ENCODE measurements around the gene TRPM4. TPM values are rescaled to one million over a fixed set of nuclear protein-coding genes. Genes with fewer than 3 reads are reported as not detected.

Gene TRPM4
- polyA plus RNA-seq, 1 of the 3 experiments (the other 2 are of a cell fraction): 20.6 TPM

- TF ChIP-seq ZBTB33 (IDR thresholded peaks at IDR 0.05; ENCODE audit: borderline replicate concordance, low read depth): no peak
- TF ChIP-seq YY1 (IDR thresholded peaks at IDR 0.05; ENCODE audit: low read depth): no peak
- no peak for TF ChIP-seq ELF1 (IDR thresholded peaks at IDR 0.05)
Observed at GRCh38 chr19:49249933-49250332, 92.3 kb downstream of the TRPM4 start (continued).

- Histone ChIP-seq H3K36me3 (replicated peaks in 1 of 2; ENCODE audit: control insufficient read depth in 1 of 2, insufficient read depth in 2 of 2, low read length in 1 of 2) (peaks cover 0 to 3% of the 10 kb centered on the region in 2 experiments), H3K4me2 (no peak overlapping the region), H2AFZ (ENCODE audit: low read depth) (no peak overlapping the region), H3K4me3 (ENCODE audit: low read depth in 2 of 2, low read length in 1 of 2) (no peak overlapping the region), H3K4me1 (ENCODE audit: control insufficient read depth in 1 of 2, insufficient read depth in 2 of 2, low read depth in 1 of 2, low read length in 1 of 2) (no peaks in the 10 kb centered on the region), H3K9me2 (no peaks in the 10 kb centered on the region), H4K20me1 (ENCODE audit: insufficient read depth) (no peaks in the 10 kb centered on the region), H3K9me3 (no peaks in the 10 kb centered on the region), H3K9ac (no peak overlapping the region), H3K79me2 (ENCODE audit: insufficient read depth) (no peaks in the 10 kb centered on the region), H3K27ac (ENCODE audit: low read depth in 2 of 2, low read length in 1 of 2) (no peak overlapping the region), H3F3A (replicated peaks; ENCODE audit: insufficient read depth) (no peaks in the 10 kb centered on the region), H3K27me3 (ENCODE audit: insufficient read depth) (peaks cover 52% of the 10 kb centered on the region)
- TF ChIP-seq YY1 (IDR thresholded peaks at IDR 0.05; ENCODE audit: low read depth): no peak
- TF ChIP-seq GATA2 (CRISPR knock-in tag; IDR thresholded peaks at IDR 0.05): no peak
- no peak for TF ChIP-seq REST (IDR thresholded peaks at IDR 0.05; ENCODE audit: low read depth, low read length)
- no peak for TF ChIP-seq TEAD4 (IDR thresholded peaks at IDR 0.05; ENCODE audit: borderline replicate concordance, insufficient read depth)
- no peak for TF ChIP-seq EP300 (IDR thresholded peaks at IDR 0.05; ENCODE audit: borderline replicate concordance in 1 of 2, low read depth in 1 of 2, low read length in 1 of 2)
- no peak for TF ChIP-seq NFIC (IDR thresholded peaks at IDR 0.05; ENCODE audit: borderline replicate concordance)
- no peak for TF ChIP-seq FOXJ3 (CRISPR knock-in tag; IDR thresholded peaks at IDR 0.05)
- TF ChIP-seq POLR2AphosphoS5 (IDR thresholded peaks at IDR 0.05; ENCODE audit: low read depth, low read length): no peak
- TF ChIP-seq IRF3 (IDR thresholded peaks at IDR 0.05; ENCODE audit: low read depth, low read length): no peak
- TF ChIP-seq RAD21 (IDR thresholded peaks at IDR 0.05; ENCODE audit: low read length): no peak
- TF ChIP-seq CTCF (IDR thresholded peaks at IDR 0.05): no peak
- TF ChIP-seq NRF1 (IDR thresholded peaks at IDR 0.05; ENCODE audit: low read depth, low read length): no peak
- no peak for TF ChIP-seq SMC3 (IDR thresholded peaks at IDR 0.05; ENCODE audit: low read depth, low read length)
- no peak for TF ChIP-seq USF2 (IDR thresholded peaks at IDR 0.05; ENCODE audit: borderline replicate concordance, low read depth, low read length)
- no peak for TF ChIP-seq RFX5 (IDR thresholded peaks at IDR 0.05; ENCODE audit: low read length)
- TF ChIP-seq MAX (IDR thresholded peaks at IDR 0.05; ENCODE audit: low read depth): no peak
- TF ChIP-seq ELF1 (IDR thresholded peaks at IDR 0.05): no peak
- TF ChIP-seq TCF12 (IDR thresholded peaks at IDR 0.05): no peak
- DNase-seq: no peak
- CTCF ChIA-PET: interaction anchor here (1.3 to 1.9 kb wide), 5 partner anchors 30 to 158 kb away, joined by 3 to 7 read pairs (median 5); no protein-coding TSS in a partner anchor
- WGBS (ENCODE audit: low lambda C conversion rate): 14% methylated on average over 8 of the region's 10 CpGs
- POLR2A ChIA-PET: no interaction called here
Observed at GRCh38 chr19:49255674-49256073, 98.1 kb downstream of the TRPM4 start.

Data from SK-N-SH (cell line).